ENCODE measurements around the gene MYB.
"Not testable (repeated sequence)": the region's sequence is repeated elsewhere in the genome, so short reads cannot be mapped to it uniquely, and the experiment has no call there.

MYB gene

DNA sequence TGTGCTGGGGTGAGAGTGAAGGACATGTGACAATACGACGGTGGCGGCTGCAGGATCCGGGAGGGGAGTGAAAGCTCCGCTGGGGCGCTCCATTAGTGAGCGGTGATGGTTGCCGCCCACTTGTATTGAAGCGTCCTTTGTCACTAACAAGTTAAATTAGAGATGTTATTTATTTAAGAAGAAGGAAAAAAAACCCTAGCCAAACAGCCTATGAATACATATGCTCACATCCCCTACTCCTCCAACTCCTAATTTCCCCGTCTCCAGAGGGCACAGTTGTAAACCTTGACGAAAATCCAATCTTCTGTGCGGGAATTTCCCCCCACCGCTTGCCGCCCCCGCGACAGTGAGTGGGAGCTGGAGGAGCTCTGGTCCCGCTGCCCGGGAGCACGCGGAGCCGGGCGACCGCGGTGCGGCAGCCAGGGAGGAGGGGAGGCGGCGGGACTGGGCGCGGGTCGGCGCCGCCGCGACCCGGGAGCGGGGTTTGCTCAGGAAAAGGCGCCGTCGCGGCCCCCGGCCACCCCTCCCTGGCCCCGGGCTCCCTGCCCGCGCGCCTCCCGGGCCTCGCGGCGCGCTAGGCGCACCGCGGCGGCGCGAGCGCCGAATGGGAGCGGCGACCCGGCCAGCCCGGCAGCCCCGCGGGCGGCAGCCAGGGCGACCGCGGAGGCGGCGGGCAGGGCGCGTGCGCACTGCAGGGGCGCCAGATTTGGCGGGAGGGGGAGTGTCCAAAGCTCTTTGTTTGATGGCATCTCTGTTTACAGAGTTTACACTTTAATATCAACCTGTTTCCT is at the start of gene MYB:
MYB (plus strand) TSS at position 767 of the 791 bp plus-strand sequence. CDS start 206 bp downstream, outside the sequence.
- DNase-seq = peak; percentile 78 to 85

DNA sequence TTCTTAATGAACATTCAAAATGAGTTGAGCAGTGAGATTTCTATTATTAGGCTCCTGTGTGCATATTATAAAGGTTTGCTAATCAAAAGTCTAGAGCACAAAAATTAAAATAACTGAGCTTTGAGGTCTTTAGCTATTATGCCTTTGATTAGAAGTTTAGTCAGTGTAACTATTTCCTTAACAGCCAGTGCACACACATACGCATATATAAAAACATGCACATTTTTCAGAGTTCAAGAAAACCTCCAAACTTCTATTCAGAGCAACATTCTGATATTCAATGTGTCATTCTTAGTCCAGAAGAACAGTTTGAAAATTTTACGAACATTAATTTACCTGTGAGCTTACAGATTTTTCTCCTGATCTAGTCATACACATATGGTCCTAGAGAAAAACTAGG is 48.3 kb upstream of the MYB start:
- DNase-seq = no peak

DNA sequence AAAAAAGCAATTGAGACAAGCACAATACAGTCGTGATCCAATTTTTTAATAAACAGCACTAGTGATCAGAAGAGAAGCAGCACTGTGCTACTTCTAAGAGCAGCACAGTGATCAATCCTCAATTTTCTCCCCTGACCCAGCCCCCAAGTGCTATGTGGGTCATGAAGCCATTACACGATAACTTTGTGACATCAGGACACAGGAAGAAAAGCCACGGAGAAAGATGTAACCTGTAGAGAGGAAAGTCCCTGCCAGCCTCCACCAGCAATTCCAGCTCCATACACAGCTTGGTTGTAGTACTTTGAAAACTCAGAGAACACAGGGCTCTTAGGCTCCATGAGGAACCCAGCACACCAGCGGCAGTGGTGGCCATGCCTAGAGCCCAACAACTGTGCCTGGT is 45.3 kb upstream of the MYB start:
- no peak for DNase-seq

DNA sequence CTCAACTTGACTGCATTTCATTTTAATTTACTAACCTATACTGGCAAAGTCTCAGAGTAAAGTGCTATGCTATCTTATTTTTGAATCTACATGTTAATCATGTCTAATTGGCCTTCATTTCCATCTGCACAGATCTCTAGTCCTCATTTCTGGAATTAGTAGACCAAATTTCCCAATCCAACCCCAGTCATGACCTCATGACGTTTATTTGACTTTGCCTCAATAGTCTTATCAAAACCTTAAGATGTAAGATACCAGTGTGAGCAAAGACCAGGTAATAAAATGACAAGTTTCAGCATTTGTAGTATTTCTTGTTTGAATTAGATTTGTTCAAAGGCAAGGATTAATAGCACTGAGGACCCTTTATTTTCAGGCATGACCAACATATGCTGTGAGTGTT is 43.3 kb upstream of the MYB start:
- DNase-seq = no peak

DNA sequence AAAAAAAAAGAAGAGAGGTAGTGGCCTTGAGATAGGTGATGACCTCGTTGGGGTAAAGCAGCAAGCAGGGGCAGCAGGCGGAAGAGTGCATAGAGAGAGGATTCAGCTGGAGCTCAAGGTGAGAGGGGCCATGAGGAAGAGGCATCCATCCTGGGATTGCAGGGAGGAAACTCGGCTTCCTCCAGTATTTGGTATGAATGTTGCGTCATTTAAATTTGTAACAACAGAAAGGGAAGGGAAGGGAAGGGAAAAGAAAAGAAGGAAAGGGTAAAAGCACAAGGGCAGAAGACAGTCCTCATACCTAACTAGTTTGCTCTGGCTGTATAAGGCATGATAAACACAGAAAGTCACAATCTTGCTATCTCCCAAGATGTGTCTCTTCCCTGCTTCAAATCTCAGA is 39.9 kb upstream of the MYB start:
- no peak for DNase-seq

DNA sequence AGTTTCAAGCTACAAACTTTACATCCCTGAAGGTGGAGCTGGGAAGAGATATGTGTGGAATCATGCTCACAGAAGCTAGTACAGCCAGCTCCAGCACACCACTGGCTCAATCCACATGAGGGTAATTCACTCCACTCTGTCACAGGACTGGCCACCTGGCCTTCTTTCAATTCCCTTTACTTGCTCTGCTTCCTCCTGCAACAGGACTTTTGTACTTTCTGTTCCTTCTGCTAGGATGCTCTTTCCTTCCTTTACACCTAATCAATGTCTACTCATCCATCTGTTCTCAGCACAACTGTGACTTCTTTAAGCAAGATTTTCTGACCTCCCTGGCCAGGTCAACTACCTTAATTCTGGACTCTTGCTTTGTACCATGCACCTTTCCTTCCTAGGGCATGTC is 39.4 kb upstream of the MYB start:
- DNase-seq = no peak

DNA sequence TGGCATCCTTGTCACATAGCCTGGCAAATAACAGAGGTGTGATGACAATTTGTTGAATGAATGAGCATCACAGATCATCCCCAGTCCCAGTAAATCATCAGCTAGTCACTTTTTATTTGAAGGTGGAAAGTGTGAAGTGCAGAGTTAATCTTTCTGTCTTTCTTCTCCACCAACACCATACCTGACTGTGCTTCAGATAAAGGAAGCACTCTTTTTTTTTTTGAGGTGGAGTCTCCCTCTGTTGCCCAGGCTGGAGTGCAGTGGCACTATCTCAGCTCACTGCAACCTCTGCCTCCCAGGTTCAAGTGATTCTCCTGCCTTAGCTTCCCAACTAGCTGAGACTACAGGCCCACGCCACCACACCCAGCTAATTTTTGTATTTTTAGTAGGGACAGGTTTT is 38.9 kb upstream of the MYB start:
- not testable (repeated sequence) for DNase-seq

DNA sequence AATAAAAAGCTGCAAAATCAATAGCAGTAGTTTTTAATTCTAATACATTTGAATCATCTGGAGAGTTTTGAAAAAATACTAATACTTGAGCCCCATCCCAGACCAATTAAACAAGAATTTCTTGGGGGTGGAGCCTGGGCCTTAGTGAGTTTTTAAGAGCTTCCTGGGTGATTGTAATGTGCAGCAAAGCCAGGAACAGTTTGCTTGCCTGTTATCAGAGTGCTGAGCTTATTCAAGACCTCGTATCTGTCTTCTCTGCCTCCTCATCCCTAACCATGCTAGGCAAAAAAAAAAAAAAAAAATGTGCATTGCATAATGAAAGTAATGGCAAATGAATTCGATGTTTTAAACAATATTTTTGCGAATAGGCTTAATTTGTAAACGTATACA is 36.4 kb upstream of the MYB start:
- DNase-seq = no peak

DNA sequence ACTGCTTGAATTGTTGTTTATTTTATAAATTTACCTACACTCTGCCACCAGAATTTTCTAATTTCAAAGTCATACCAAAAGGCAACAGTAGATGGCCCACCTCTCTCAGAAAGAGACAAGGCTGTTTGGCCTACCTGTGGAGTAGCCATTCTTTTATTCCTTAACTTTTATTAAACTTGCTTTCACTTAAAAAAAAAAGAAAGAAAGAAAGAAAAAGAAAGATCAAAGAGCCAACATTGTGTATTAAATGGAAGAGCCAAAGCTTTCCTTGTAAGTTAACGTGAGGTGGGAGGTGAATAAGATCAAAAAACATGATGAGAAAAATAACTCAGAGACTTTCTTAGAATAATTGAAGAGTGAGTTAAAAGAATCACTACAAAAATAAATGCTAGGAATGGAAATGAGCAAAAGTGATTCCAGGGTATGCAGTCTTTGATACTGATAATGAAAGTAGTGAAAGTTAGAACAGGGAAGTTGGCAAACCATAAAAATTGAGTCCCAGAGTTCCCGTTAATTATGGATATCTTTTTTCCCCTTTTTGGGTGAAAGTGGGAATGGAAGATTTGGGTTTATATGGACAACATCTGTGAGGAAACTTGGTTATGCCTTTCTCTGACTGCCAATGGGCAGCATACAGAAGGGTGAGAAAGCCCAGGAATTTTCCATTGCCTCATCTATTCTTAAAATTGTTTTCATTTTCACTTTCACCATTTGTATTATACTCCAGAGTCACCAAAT is 35.9 kb upstream of the MYB start:
- no peak for DNase-seq

DNA sequence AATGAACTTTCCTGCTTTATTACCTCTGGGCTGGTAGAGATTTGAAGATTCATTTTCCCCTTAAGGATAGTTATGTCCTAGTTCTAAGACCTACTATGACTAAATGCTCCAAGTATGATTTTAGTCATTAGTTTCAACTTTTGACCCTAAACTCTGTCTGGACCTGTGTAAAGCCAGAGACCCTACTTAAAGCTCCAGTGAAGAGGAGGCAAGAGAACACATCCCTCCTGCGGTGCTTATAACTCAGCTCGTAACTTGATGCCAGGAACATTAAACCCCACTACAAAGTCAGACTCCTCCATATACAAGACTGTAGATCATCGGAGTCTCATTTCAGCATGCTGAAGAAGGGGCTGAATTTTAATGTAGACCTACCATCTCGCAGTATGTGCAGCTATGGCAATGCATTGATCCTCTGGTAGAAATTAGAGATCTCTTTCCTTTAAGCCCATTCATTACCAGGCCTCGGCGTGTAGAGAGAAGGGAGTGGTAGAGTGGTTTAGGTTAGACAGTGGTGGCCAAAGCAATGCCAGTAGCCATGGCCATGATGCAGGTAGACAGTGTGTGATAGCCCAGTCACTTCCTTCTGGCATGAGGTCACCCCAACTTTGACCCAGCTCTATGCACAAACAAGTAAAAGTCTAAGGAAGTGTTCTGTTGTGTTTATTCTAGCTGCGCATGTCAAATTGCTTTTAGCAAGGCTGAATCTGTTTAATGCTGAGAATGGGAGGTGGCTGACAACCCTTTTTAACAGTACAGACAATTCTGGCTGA is 34.8 kb upstream of the MYB start:
- DNase-seq = no peak

DNA sequence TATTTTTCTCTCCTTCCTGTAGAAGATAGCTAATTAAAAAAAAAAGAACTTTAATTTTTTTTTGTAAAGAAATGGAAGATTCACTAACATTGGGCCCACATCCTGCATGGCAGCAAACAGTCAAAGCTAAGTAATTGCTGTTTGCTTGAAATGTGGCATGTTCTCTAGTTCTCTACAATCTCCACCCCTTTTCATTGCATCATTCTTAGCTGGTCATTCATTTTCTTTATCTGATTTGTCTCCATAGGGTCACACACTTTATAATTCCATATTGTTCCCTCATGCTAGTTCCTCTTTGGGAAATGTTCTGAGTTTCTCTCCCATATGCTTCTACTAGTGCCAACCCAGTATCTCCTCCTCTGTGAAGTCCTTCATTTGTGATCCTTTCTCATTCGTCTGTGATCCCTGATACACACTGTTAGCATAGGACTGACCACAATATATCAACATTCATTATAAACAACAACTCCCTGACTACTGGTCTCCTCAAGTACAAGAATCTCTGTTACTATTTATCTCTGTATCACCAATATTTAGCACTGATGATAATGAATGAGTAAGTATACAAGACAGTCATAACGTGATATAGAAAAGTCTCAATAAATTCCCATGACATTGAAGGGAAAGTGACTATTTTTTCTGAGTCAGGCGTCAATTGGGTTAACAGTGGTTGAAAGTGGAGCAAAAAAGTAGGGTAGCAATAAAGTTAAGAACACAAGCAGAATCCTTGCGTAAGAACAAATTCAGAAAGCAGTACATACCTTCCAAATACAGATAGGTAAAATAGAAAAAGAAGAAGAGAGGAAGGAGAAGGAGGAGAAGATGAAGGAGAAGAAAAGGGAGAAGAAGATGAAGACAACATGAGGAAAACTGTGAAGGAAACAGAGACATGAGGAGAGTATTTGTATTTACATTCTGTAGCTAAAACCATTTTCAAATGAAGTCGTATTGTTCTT is 33.2 kb upstream of the MYB start:
- no peak for DNase-seq

DNA sequence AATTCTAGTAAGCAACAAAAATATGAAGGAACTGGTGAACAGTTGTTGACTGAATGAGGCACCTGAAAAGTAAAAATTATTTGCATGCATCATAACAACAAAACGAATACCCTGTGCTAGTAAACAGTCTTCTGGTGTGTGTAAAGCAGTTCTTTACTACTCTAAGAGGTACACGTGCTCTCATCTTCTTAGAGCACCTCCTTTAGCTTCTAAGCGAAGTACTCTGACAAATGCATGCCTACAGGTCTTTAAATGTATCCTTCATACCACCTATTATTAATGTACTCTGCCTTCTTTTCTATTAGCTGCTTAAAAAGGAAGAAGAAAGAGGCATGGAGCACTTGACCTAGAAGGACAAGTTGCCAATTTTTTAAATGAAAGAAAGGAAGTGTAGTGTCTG is 32.2 kb upstream of the MYB start:
- DNase-seq = no peak

DNA sequence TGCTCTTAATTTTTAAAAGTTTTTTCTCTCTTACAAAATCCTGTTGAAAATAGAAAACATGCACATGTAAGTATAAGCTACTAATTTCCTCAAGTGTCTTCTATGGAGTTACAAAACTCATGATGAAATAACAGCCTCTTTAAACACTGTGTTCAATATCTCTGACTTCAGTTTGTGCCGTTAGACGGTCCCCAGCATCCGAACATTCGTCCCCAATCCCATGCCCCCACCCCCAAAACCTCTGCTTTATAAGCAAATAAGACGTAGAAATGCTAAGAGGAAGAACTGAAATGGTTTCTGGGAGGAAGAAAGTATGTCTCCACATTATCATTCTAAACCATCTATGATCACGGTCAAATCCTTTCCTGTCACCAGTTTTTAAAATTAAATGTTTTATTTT is 31.7 kb upstream of the MYB start:
- no peak for DNase-seq

DNA sequence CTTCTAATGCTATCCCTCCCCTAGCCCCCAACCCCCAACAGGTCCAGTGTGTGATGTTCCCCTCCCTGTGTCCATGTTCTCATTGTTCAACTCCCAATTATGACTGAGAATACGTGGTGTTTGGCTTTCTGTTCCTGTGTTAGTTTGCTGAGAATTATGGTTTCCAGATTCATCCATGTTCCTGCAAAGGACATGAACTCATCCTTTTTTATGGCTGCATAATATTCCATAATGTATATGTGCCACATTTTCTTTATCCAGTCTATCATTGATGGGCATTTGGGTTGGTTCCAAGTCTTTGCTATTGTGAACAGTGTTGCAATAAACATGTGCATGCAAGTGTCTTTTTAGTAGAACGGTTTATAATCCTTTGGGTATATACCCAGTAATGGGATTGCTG is 30.6 kb upstream of the MYB start:
- not testable (repeated sequence) for DNase-seq

DNA sequence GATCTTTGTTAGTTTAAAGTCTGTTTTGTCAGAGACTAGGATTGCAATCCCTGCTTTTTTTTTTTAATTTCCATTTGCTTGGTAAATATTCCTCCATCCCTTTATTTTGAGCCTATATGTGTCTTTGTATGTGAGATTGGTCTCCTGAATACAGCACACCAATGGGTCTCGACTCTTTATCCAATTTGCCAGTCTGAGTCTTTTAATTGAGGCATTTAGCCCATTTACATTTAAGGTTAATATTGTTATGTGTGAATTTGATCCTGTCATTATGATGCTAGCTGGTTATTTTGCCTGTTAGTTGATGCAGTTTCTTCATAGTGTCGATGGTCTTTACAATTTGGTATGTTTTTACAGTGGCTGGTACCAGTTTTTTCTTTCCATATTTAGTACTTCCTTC is 27.0 kb upstream of the MYB start:
- not testable (repeated sequence) for DNase-seq

DNA sequence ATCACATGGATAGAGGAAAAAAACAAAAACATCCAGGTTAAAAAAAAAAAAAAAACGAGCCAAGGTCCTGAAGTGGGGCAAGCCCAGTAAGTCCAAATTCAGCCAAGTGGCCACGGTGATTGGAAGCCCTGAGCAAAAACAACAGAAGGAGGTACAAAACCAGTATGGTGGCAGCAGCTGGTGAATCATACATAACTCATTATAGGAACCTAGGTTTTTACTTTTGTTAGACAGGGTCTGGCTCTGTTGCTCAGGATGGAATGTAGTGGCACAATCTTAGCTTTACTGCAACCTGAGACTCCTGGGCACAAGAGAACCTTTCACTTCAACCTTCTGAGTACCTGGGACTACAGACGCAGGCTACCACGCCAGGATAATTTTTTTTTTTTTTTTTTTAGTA is 22.7 kb upstream of the MYB start:
- DNase-seq = no peak

DNA sequence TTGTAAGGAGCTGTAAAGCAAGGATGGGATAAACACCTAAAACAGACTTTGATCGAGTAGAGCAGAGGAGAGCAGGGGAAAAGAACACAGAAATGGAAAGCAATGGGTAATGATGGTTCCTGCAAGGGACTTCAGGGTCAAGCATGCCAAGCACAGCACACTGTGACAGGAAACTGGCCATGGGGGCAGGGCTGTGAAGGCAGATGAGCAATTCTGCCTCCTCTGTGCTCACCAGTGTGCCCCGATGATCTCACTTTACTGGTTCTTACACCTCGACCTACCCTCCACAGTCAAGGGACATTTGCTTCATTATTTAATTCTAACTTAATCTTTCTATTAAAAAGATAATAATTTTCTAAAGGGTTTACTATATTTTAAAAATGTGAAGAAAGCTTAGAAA is 21.6 kb upstream of the MYB start:
- peak; percentile 64 to 70 for DNase-seq

DNA sequence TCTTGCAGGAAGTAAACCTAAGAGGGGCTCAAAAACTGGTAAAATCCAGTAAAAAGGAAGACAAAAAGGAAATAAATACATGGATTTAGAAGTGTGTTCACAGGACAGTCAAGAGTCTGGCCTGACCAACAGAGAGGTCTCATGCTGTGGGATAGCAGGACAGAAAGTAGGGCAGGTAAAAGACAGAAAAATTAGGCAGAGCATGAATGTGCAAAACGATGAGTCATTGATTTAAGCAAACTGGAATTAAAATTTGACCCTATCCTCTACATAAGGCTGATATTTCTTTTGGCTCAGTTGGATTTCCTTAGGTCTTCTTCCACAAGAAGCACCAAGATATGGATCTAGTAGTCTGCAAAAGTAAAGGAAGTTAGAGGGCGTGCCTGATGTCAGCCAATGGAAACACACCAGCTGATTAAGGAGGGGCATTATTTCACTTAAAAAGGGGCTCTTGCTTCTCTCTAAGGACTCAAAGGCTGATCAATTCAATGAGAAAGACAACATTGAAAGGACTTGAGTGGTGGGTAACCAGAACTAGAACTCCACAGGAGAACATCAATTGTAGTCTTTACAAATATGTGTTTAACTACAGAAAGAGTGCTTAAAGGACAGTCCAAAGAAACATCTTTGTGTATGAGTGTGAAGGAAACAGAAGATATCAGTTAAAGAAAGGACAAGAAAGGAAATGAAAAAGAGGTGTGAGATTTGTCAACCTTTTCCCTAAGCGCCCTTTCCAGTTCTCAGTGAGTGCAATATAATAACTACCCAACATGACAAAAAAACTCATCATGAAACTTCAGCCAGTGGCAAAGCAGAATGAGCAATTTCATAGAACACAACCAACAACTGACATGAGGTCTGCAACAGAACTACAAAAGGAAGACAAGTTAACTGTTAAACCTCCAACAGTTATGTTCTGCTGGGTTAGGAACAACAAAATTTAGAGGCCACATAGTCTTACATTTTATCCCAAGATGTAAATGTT is 19.4 kb upstream of the MYB start:
- no peak for DNase-seq

DNA sequence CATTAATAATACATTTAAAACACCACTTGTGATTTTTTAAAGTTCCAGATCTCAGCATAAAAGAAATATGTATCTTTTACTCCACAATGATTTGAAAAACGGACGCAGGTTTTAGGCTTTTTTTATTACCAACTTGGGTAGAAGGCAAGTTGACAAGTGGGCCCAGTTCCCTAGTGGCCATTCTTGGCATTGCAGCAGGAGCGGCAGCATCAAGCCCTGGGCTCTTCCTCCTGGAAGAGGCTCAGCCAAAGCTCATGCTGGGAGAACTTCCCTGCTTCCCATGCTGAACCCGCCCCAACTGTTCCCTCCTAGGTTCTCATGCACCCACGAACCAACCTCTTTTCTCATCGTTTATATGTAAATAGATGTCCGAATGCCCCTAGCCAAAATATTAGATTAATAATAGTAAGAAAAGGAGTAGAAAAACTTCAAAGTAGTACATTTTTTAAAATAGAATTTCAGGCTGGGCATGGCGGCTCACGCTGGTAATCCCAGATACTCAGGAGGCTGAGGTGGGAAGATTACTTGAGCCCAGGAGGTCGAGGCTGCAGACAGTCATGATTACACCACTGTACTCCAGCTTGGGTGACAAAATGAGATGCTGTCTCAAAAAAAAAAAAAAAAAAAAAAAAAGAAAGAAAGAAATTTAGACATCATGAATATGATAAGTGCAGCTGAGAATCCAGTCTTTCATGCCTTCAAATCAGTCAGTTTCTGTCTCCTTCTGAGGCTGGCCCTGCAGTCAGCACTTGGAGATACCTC is 18.2 kb upstream of the MYB start:
- peak; percentile 67 to 72 for DNase-seq

DNA sequence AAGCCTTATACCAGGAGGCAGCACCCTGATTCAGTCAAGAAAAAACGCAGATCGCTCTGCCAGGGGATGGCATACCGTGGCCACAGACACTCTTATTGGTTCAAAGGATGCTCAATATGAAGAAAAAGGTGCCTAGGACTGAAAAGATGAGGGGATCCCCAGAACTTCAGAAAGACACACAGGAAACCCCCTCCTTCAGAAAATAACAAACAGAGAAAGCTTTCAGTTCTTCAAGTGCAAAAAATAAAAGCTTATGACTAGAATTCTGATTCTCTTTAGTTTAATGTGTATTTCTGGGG is 17.7 kb upstream of the MYB start:
- DNase-seq = peak; percentile 61 to 71

DNA sequence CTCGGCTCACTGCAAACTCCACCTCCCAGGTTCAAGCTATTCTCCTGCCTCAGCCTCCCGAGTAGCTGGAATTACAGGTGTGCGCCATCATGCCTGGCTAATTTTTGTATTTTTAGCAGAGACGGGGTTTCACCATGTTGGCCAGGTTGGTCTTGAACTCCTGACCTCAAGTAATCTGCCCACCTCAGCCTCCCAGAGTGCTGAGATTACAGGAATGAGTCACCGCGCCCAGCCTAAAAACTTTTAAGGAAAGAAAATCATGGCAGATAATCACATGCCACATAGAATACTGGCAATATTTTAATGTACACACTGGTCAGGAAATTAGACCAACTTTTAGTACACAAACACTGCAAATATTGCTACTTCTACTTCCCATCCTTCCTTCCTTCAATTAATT is 16.7 kb upstream of the MYB start:
- not testable (repeated sequence) for DNase-seq
